ENCODE data around the gene SPACA4.

Gene SPACA4

DNA sequence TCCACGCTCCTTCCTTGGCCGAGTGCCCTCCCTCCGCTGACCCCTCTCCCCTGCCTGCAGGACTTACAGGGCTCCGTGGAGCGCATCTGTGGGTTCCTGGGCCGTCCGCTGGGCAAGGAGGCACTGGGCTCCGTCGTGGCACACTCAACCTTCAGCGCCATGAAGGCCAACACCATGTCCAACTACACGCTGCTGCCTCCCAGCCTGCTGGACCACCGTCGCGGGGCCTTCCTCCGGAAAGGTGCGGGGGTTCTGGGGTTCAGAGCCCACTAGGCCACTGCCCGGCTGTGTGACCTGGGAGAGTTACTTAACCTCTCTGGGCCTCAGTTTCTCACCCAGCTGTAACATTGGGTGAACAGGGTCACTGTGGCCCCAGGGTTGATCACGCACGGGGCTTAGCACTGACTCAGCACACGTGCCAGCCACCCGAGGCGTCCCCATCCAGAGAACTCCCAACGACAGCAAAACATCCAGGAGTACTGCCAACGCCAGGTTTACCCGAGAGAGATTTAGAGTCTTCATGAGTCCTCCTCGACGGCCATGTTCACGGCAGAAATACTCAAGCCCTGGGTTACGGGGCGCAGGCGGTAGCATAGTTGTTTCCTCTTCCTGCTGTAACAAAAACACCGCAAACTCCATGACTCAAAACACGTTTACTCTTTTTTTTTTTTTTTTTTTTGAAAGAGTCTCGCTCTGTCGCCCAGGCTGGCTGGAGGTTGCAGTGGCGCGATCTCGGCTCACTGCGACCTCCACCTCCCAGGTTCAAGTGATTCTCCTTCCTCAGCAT is 9.7 kb upstream of the SPACA4 start:
- DNase-seq (ENCODE audit: low read depth in 2 of 2): no peak

DNA sequence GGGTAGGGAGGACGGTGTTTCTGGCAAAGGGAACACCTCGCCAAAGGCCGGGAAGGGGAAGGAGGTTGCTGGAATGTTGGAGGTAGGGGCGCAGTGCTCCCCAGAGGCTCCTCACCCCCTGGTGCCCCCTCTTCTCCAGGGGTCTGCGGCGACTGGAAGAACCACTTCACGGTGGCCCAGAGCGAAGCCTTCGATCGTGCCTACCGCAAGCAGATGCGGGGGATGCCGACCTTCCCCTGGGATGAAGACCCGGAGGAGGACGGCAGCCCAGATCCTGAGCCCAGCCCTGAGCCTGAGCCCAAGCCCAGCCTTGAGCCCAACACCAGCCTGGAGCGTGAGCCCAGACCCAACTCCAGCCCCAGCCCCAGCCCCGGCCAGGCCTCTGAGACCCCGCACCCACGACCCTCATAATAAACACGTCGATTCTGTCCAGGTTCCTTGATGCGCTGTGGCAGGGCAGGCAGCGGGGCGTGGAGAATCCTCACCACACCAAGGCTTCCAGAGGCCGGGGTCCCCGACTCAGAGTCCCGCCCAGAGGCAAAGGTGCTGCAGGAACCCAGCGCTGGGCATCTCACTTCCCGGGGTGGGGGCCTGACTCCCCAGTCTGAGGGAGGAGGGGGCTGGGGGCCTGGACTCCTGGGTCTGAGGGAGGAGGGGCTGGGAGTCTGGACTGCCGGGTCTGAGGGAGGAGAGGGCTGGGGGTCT is 7.4 kb upstream of the SPACA4 start:
- no peak for DNase-seq (ENCODE audit: low read depth in 2 of 2)

DNA sequence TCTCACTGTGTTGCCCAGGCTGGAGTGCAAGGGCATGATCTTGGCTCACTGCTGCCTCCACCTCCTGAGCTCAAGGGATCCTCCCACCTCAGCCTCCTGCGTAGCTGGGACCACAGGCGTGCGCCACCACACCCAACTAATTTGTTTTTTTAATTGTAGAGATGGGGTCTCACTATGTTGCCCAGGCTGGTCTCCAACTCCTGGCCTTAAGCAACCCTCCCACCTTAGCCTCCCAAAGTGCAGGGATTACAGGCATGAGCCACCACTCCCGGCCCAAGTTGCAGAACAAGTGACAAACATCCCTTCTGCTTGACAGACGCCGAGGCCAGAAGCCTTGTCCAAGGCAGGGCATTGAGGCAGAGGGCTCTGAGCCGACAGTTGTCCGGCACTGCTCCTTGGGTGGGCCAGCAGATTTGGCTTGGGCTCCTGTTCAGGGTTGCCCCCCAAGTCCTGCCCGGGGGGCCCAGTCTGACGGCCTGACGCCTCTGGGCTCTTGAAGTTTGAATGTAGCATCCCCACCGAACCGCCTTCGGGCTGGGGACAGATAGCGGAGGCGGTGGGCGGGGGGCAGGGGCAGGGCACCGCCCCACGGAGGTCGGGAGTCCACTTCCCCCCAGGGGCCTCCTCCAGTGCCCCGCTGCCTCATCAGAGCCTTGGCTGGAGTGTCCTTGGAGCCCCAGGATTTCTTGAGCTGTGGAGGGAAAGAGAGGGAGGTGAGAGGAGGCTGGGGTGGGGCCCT is 5.7 kb upstream of the SPACA4 start:
- DNase-seq (ENCODE audit: low read depth in 2 of 2): no peak

DNA sequence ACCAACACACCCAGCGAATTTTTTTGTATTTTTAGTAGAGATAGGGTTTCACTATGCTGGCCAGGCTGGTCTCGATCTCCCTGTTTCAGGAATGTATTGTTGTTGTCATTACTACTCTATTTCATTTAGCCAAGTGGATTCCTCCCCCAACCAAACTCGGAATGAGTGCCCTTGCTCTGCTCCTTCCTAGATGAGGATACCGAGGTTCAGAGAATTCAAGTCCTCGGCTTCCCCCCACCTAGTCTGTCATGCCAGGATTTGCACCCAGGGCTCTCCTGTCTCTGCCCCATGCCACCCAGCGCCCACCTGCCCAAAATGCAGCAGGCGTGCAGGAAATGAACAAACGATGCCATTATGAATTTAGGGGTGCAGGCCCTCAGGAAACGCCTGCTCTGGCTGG is 3.5 kb upstream of the SPACA4 start:
- DNase-seq (ENCODE audit: low read depth in 2 of 2): no peak

DNA sequence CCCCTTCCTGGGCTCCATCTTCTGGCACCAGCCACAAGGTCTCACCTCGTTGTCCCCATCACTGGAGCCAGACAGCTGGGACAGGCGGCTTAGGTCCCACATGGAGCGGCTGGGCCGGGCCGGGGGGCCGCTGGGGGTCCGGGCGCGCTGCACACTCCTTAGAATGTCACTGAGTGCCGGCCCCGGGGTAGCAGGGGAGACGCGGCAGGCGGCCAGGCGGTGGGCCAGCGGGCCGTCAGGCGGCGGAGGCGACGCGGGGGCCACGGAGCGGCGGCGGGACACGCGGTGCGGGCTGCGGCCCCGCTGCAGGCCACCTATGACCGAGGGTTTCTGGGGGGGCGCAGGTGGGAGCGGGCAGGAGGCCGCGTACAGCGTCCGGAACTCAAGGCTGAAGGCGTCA is 3.1 kb upstream of the SPACA4 start:
- no peak for DNase-seq (ENCODE audit: low read depth in 2 of 2)

DNA sequence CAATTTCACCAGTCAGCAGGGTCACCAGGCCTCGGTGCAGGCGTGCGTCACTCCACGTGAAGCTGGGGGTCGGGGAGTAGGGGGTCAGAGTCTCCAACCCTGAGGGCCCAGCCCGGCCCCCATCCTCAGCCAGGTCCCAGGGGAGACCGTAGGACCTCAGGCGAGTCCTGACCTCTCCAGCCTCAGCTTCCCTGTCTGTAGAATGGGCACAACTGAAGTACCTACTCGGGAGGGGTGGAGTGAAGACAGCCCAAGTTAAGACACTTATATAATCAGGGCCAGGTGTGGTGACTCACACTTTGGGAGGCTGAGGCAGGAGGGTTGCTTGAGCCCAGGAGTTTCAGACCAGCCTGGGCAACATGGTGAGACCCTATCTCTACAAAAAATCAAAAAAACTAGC is 2.7 kb upstream of the SPACA4 start:
- DNase-seq (ENCODE audit: low read depth in 2 of 2): no peak

DNA sequence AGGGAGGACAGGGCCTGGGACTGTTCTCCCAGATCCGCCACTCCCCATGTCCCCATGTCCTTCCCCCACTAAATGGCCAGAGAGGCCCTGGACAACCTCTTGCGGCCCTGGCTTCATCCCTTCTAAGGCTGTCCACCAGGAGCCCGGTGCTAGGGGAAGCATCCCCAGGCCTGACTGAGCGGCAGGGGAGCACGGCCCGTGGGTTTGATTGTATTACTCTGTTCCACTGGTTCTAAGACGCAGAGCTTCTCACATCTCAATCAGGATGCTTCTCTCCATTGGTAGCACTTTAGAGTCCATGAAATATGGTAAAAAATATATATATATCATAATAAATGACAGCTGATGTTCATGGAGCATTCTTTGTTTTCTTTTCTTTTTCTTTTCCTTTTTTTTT is 815 bp downstream of the SPACA4 start:
- no peak for DNase-seq (ENCODE audit: low read depth in 2 of 2)

DNA sequence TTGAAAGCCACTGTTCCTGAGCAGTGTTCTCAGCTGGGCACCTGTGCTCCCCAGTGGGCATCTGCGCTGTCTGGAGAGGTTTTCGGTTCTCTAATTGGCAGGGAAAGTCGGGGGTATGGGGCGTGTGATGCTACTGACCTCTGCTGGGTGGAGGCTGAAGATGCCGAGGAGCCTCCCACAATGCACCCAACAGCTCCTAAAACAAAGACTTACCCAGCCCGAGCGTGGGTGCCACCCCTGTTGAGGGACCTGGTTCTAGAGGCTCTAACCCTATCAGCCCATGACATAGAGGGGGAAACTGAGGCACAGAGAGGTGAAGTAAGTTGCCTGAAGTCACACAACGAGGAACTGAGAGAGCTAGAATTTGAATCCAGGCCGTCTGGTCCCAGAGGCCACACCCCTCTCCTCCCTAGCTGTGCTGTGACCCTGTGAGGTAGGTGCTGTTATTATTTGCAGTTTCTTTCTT is 2.3 kb downstream of the SPACA4 start:
- no peak for DNase-seq (ENCODE audit: low read depth in 2 of 2)

DNA sequence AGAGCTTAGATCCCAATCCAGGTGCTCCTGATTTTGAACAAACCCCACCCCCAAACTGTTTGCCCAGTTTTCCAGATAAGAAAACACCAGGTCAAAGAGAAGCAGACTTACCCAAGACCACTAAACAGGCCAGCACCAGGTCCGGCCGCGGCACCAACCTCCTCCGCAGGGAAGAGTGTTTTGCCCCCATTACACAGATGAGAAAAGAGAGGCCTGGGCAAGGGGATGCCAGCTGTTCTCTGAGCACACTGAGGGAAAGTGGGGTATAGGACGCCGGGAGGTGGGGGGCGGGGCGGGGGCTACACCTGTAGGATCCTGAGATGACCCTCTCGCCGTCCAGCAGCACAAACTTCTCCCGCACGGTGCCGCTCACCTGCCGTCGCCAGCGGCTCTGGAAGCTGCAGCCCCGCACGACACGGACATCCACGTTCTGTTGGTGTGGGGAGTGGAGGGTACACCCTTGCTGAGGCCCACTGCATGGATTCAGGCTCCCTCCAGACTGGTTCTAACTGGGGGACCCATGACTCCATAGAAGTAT is 3.1 kb downstream of the SPACA4 start:
- no peak for DNase-seq (ENCODE audit: low read depth in 2 of 2)

DNA sequence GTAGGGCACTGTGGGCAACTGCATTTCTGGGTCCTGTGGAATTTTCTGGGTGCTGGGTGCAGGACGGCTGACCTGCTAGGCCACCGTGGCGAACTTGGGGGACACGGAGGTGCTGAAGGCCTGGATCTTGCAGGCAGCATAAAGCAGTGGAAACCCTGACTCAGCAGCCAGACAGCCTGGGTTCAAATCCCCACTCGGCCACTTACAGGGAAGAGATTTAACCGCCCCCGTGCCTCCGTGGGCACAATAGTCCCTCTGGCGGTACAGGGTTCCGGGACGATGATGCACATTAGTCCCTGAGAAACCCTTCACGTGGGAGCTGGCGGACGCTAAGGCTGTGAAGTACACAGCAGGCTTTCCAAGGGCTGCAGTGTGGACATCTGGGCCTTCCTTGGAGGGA is 5.3 kb downstream of the SPACA4 start:
- no peak for DNase-seq (ENCODE audit: low read depth in 2 of 2)

DNA sequence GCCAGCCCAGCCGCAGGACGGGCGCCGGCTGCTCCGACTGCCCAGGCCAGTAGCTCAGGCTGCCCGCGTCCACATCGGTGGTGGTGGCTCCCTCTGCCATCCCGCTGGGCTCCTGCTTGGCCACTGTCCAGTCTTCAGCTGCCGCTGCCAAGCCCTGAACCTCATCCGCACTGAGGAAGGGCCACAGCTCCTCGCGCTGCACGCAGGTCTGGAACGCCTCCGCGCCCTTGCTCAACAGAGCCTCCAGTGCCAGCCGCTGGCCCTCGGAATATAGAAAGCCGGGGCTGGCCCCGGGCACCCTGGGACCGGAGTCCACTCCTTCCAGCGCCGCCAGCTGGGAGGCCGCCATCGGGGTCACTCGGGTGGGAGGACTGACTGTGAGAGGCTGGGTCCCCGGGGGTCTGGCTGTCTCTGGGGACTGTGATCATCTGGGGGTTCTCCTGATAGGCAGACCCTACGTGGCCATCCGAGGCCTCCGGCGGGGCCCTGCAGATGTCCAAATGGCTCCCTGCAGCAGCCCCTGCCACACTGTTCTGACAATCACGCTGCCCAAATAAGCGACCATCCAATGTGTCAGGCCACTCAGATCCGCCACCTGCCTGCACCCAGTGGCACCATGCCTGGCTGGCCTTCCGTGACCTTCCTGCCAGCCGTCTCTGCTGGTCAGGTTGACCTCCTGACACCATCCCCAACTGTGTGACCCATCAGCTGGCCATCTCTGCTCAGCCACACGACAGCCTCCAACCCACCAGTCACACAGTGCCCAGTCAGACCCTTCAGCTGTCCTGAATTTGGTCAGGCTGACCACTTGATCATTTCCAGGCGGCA is 6.7 kb downstream of the SPACA4 start:
- DNase-seq (ENCODE audit: low read depth in 2 of 2): no peak

DNA sequence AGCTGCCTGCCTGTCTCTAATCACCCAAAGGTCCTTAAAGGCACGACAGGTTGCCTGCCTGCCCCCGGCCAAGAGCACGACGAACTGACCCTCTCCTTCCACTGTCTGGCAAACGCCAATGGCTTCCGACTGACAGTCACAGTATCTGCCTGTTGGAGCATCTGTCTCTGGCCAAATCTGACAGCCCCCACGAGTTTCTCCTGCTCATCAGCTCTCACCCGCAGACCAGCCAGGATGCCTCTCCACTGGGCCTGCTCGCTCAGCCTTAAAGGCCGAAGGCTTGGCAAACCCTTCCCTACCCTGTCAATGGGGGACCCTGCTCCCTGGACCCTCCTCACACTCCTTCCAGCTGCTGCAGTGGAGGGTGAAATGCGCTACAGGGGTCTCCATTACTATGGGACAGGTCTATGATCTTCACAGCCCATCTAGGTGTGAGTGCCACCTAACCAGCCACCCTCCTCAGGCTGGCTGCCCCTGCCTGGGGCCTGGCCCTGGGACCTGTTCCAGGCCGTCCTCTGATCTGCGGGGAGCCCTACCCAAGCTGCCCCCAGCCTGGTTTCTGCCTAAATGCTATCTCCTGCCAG is 7.4 kb downstream of the SPACA4 start:
- DNase-seq (ENCODE audit: low read depth in 2 of 2): no peak

DNA sequence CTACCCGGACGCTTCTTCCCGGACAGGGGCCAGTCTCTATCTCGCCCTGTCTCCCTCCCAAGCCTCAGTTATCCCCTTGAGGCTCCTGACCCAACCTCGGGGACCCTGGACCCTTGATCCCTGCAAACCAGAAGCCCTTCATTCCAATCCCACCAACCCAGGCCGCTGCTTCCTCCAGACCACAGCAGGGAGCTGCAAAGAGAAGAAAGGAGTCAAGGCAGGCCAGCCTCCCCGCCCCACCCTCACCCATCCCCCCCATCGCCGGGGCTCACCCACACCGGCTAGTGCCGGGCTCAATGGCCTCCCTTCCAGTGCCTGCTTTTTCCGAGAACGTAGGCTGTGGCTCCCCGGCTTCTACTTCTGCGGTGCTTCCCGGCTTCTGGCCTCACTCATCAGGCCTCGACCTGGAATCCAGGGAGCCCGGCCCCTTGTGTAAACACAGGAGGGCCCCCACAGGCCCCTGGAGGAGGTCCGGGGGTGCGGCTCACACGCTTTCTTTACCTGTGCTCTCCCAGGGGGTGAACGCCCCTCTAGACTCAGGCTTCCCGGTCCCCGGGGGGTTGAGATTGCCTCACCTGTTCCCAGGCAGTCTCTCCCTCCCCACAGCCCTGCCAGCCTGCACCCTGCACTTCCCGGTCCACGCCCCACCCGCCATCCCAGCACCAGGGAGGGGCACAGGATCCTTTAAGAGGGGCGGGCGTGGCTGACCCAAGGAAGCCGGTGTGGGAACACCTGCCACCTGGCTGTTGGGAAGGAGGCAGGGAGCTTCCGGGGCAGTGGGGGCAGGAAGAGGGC is 8.1 kb downstream of the SPACA4 start, which contains the start of gene FAM83E:
Gene FAM83E, minus strand, starts transcription at position 641 of the 795 bp plus-strand sequence. CDS start 1,704 bp downstream, outside the sequence.
- DNase-seq (ENCODE audit: low read depth in 2 of 2): no peak

DNA sequence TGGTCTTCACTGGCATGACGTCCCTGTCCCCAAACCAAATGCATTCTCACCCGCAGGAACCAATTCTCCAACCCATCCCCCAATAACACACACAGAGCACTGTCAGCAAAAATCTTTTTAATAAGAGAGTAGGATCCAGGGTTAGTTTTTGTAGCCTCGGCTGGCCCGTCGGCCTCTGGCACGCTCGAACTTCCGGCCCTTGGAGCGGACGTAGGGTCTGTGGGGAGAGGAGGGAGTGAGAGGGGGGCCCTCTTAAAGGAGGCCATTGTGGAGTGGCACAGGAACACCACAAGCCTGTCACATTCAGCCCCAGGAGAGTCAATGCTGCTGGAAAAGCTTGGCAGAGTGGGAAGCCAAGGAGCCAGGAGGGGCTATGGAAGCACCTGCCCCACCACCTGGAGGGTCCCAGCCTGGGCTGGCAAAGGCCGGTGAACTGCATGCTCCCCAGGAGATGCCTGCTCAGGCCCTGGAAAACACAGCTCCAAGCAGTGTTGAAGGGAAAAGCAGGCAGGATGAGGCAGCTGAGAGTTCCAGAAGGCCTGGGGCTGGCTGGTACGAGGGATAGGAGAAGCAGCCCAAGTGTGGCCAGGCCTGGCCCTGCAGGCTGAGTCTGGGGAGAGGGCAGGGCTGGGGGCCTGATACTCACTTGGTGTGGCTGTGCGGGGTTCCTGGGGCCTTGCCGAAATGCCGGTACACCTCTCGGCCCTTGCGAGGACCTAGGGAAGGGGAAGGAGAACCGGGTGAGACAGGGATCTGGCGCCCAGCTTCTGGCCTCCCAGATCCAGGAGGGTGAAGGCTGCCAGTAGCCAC is 8.9 kb downstream of the SPACA4 start:
- no peak for DNase-seq (ENCODE audit: low read depth in 2 of 2)

DNA sequence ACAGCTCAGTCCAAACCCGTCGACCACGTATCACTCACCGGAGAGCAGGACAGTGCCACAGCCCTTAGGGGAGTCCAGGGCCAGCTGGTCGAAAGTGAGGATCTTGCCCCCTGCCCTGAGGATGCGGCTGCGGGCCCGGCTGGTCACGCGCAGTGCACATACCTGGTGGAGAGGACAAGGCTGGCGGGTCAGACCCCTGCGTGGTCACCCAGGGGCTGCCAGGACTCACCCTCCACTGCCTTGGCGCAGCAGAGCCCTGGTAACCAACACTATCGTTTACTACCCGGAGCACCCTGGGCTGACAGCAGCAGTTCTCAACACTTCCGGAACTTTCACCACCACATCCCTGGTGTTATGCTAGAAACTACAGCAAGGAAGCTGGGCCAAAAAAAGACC is 9.5 kb downstream of the SPACA4 start:
- DNase-seq (ENCODE audit: low read depth in 2 of 2): no peak

DNA sequence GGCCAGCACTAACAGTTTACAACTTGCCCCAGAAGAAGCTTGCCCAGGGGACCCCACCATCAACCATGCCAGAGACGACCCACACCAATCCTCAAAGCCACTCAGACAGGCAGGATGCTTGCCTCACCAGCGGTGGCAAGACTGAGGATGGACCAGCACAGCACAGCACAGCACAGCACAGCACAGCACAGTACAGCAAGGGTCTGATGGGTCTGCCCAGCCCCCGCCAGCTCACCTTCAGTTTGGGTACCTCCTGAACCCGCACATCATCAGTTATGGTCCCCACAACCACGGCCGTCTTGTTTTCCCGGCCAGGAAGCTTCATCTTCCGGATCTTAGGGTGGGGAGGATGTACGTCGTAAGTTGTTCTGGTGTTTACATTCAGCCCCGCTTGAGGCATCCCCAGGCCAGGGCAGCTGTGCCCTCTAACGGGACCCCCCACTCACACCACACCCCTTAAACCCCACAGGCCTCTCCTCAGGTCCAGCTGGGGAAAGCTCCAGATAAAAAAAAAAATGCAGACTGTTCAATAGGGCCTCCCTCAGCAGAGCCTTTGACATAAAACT is 10.0 kb downstream of the SPACA4 start:
- DNase-seq (ENCODE audit: low read depth in 2 of 2): no peak

DNA sequence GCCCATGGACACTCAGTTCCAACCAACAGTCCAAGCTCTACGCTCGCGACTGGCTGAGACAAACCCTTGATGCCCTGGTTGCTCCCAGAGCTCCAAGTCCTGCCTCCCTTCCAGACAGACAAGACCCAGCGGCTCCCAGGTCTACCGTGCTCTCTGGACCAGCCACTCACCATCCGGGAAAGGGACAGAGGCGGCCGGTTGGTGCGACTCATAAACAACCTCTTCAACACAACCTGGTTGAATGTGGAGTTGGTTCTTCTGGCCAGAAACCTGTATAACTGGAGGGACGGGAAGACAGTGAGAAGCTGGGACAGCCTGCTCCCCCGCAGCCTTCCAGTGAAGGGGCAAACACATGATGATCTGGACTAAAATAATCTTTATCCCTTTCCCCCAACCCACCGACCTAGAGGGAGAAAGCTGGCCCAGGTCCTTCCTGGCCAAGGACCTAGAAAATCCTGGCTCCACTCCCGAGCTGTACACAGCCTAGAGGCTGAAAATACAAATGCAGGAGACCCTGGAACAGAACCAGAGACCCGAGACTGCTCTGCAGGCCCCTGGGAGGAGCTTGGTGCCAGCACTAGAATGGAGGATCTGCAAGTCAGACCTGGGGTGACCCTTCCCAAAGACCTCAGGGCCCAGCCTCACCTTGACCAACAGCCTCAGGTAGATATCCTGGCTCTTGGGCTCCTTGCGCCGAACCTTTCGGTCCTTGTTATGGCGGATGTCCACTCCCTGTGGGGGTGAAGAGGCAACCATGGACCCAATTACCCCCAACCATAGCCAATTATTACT is 10.8 kb downstream of the SPACA4 start:
- no peak for DNase-seq (ENCODE audit: low read depth in 2 of 2)

DNA sequence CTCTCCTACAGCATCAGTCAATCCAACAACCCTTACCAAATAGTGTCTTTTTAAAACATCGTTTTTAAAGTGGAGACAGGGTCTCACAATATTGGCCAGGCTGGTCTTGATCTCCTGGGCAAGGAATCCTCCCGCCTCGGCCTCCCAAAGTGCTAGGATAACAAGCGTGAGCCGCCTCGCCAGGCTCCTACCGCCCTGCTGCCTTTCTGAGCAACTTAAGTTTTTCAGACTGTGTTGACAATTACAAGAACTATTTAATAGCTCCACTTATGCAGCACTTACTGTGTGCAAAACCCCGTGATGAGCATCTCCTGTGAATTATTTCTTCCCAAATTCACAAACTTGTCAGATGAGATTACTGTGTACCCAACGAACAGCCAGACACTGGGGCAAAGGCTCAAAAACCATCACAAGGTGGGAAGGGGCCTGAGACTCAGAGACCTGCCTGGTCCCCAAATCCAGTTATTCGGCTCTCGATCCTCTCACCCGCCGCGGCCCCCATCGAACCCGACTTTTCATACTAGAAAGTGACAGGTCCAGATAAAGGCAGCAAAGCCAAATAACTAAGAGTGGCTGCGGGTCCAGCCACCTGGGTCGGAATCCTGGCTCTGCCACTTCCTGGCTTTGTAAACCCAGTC is 11.9 kb downstream of the SPACA4 start:
- no peak for DNase-seq (ENCODE audit: low read depth in 2 of 2)
